ENCODE results near the gene RFLNA. TPM values are rescaled to one million over a fixed set of nuclear protein-coding genes. Genes with fewer than 3 reads are reported as not detected.
"Not testable (repeated sequence)": the region's sequence is repeated elsewhere in the genome, so short reads cannot be mapped to it uniquely, and the experiment has no call there.

The RFLNA gene
- total and polyA plus RNA-seq, 9 donors: 3.3 to 11.1 (median 7.4) TPM

DNA sequence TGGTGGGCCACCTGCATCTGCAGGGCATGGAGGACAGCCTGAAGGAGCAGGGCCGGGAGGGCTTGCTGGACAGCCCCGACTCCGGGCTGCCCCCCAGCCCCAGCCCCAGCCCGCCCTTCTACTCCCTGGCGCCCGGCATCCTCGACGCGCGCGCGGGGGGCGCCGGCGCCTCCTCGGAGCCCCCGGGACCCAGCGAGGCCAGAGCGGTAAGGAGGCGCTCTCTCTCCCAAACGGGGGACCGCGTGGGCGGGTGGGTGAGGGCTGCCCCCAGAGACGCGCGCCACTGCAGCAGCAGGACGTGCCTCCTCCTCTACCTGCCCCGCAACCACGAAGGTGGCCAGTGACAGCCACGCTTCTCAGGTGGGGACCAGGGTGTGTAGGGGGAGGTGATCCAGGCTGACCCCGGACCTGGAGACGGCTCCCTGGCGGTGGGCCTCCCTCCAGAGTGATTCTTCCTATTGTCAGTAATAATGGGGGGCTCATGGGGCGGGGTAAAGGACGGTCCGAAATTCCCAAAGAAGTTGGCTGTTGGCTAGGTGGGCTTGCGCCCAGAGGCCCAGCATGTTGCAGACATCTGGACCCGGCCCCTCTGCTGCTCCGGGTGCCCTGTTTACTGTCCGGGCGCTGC lies 652 bp downstream of the RFLNA start:
- Histone ChIP-seq H3K4me1 (ENCODE audit: control insufficient read depth, insufficient read depth, low read length) (peaks cover 20% of the 10 kb centered on the region), H3K9me3 (replicated peaks; ENCODE audit: control insufficient read depth, low read depth, low read length) (no peaks in the 10 kb centered on the region), H3K27ac (ENCODE audit: low read length) (no peak overlapping the region), H3K4me3 (ENCODE audit: low read length) (peak overlapping the region; percentile 49), H3K36me3 (ENCODE audit: control insufficient read depth, insufficient read depth, low read length) (no peaks in the 10 kb centered on the region), H3K27me3 (ENCODE audit: control insufficient read depth, insufficient read depth, low read length) (peaks cover 26% of the 10 kb centered on the region)
- DNase-seq: no peak
- WGBS (ENCODE audit: insufficient coverage): 1% methylated on average over 8 of the region's 42 CpGs

DNA sequence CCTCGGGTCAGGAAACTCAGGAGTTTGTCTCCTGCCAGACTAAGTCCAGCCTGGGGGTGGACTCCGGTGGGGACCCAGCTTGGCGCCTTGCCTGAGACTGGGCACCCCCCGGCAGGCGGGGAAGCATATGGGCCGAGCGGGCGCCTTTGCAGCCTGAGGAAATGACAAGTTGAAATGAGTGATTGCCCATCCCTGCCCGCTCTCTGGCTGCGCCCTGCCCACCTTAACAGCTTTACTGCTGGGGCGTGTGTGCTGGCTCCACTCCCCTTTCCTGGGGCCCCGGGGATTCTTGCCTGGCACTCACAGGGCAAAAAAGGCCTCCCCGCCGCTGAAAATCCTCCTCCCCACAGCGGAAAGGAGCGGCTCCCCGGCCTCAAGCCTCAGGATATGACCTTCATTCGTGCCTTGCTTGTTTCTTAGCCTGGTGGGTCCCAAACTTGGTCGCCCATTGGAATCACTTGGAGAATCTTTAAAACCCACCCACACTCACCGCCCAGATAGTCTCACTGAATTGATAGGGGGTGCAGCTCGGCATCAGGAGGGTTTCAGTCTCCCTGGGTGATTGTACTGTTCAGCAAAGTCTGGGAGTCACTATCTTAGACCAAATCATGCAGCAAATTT lies 1.5 kb downstream of the RFLNA start:
- no peaks in the 10 kb centered on the region for H3K36me3 ChIP-seq (ENCODE audit: control insufficient read depth, insufficient read depth, low read length)
- DNase-seq: no peak
- H3K4me3 ChIP-seq (ENCODE audit: low read length): peak overlapping the region; percentile 41
- H3K27ac ChIP-seq (ENCODE audit: low read length): no peak overlapping the region
- H3K9me3 ChIP-seq (replicated peaks; ENCODE audit: control insufficient read depth, low read depth, low read length): no peaks in the 10 kb centered on the region
- 13% methylated on average over 10 of the region's 21 CpGs for WGBS (ENCODE audit: insufficient coverage)
- H3K27me3 ChIP-seq (ENCODE audit: control insufficient read depth, insufficient read depth, low read length): peaks cover 26% of the 10 kb centered on the region
- peaks cover 20% of the 10 kb centered on the region for H3K4me1 ChIP-seq (ENCODE audit: control insufficient read depth, insufficient read depth, low read length)

DNA sequence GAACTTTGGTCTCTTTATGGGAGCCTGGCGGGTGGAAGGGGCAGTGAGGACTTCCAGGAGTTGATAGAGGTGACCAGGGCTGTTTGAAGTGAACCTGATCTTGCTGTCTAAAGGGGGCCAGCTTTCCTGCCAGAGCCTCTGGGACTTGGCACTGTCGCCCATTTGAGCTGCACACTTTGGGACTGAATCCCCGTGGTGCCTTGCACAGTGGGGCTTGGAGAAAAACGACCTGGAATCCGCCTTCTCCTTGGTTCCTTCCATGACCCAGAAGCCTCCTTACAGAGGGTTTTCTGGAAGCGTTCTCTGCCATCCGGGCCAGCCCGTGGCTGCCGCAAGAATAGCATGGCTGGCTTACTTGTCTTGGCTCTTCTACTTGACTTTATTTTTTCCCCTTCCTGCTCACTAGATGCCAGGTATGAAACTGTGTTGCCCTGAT lies 2.0 kb downstream of the RFLNA start:
- peaks cover 26% of the 10 kb centered on the region for H3K27me3 ChIP-seq (ENCODE audit: control insufficient read depth, insufficient read depth, low read length)
- no peaks in the 10 kb centered on the region for H3K9me3 ChIP-seq (replicated peaks; ENCODE audit: control insufficient read depth, low read depth, low read length)
- 49% methylated on average over 8 of the region's 9 CpGs for WGBS (ENCODE audit: insufficient coverage)
- H3K4me1 ChIP-seq (ENCODE audit: control insufficient read depth, insufficient read depth, low read length): peaks cover 20% of the 10 kb centered on the region
- H3K27ac ChIP-seq (ENCODE audit: low read length): no peak overlapping the region
- H3K4me3 ChIP-seq (ENCODE audit: low read length): no peak overlapping the region
- peak; percentile 33 for DNase-seq
- H3K36me3 ChIP-seq (ENCODE audit: control insufficient read depth, insufficient read depth, low read length): no peaks in the 10 kb centered on the region

DNA sequence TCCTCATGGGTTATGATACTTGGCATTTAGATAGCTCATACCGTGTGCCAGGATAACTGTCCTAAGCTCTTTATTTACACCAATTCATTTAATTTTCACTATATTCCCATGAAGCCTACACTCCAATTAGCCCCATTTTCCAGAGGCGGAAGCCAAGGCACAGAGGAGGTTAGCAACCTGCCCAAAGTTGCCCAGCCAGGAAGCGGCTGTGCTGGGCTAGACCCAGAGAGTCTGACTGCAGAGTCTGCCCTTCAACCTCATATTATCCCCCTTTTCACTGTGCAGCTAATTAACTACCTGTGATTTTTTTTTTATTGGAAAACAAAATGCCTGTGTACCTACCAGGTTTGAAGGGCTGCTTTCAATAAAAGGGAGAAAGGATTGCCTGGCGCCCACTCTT lies 2.5 kb downstream of the RFLNA start:
- no peak overlapping the region for H3K27ac ChIP-seq (ENCODE audit: low read length)
- DNase-seq: no peak
- H3K9me3 ChIP-seq (replicated peaks; ENCODE audit: control insufficient read depth, low read depth, low read length): no peaks in the 10 kb centered on the region
- no peaks in the 10 kb centered on the region for H3K36me3 ChIP-seq (ENCODE audit: control insufficient read depth, insufficient read depth, low read length)
- H3K27me3 ChIP-seq (ENCODE audit: control insufficient read depth, insufficient read depth, low read length): peaks cover 26% of the 10 kb centered on the region
- H3K4me1 ChIP-seq (ENCODE audit: control insufficient read depth, insufficient read depth, low read length): peaks cover 20% of the 10 kb centered on the region
- 80% methylated on average over 1 of the region's 4 CpGs for WGBS (ENCODE audit: insufficient coverage)
- no peak overlapping the region for H3K4me3 ChIP-seq (ENCODE audit: low read length)

DNA sequence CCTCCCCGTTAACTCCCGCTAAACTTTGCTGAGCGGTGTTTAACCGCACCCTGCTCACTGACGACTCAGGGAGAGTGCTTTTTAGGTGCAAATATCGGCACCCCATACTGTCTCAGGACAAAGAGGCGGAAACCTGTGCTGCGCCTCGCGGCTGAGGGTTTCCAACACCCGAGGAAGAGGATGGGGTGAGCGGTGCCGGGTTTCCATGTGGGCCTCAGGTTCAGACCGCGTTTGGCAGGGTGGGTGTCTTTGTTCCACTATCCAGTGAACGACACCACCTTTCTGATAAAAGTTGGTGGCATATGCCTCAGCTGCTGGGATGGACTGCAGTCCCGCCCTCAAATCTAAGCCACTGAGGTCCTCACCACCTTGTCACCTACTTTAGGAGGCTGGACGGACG lies 3.0 kb downstream of the RFLNA start:
- Histone ChIP-seq H3K4me3 (ENCODE audit: low read length) (no peak overlapping the region), H3K4me1 (ENCODE audit: control insufficient read depth, insufficient read depth, low read length) (peaks cover 20% of the 10 kb centered on the region), H3K36me3 (ENCODE audit: control insufficient read depth, insufficient read depth, low read length) (no peaks in the 10 kb centered on the region), H3K27me3 (ENCODE audit: control insufficient read depth, insufficient read depth, low read length) (peaks cover 26% of the 10 kb centered on the region), H3K9me3 (replicated peaks; ENCODE audit: control insufficient read depth, low read depth, low read length) (no peaks in the 10 kb centered on the region), H3K27ac (ENCODE audit: low read length) (no peak overlapping the region)
- DNase-seq: no peak
- 78% methylated on average over 17 of the region's 19 CpGs for WGBS (ENCODE audit: insufficient coverage)

DNA sequence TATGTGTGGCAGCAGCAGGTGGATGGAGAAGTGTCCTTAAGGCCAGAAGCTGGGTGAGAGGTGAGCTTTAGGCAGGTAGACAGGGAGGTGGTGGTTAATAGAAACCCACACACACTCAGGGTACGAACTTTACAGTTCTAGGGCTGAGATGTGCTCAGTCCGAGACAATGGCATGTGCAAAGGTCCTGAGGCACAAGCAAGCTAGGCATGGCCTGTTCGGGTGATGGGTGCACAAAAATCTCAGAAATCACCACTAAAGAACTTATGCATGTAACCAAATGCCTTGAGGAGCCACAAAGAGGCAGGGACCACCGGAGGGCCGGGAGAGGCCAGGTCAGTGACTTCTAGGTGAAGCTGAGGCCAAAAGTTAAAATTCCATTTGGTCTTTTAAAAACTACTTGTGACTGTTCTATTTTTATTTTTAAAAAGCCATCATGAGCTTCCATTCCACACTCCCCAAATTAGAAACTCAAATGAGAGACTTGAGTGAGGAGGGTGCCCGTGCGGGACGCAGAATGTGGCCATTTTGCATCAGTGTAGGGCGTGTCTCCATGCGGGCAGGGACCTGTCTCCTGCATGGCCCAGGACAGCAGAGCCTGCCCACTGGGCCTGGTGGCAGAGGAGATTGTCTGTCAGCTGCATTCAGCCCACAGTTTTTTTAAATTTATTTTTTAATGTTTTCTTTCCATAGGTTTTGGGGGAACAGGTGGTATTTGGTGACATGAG lies 4.0 kb downstream of the RFLNA start:
- peaks cover 26% of the 10 kb centered on the region for H3K27me3 ChIP-seq (ENCODE audit: control insufficient read depth, insufficient read depth, low read length)
- 90% methylated on average over 3 of the region's 10 CpGs for WGBS (ENCODE audit: insufficient coverage)
- H3K27ac ChIP-seq (ENCODE audit: low read length): no peak overlapping the region
- no peaks in the 10 kb centered on the region for H3K36me3 ChIP-seq (ENCODE audit: control insufficient read depth, insufficient read depth, low read length)
- no peaks in the 10 kb centered on the region for H3K9me3 ChIP-seq (replicated peaks; ENCODE audit: control insufficient read depth, low read depth, low read length)
- no peak overlapping the region for H3K4me3 ChIP-seq (ENCODE audit: low read length)
- DNase-seq: no peak
- H3K4me1 ChIP-seq (ENCODE audit: control insufficient read depth, insufficient read depth, low read length): peaks cover 20% of the 10 kb centered on the region

DNA sequence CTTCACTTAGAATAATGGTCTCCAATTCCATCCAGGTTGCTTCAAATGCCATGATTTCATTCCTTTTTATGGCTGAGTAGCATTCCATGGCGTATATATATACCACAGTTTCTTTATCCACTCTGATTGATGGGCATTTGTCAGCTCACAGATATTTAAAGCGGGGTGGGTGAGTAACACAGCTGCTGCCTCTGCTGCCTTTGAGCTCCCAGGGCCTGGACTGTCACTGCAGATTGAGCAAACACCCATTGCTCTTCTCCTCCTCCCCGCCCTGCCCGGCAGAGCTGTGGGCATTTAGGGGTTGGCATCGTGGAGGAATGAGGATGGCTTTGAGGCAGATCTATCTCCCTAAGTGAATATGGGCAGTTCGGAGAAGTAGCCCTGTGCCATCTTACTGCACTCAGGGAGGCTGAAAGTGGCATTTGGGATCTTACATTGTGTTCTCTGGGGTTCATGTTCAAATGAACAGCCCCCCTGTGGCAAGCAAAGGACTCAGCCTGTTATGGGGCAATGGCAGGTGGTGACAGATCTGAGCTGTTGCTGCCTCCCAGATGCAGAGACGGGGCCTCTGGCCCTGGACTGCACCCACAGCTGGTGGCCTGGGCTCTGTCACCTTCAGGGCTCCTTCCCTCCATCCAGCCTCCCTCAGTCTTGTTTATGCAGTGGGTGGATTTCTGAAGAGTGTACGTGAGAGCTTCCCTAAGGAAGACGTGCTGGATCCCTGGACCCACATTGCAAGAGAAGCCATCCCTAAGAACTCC lies 4.9 kb downstream of the RFLNA start:
- Histone ChIP-seq H3K4me1 (ENCODE audit: control insufficient read depth, insufficient read depth, low read length) (peaks cover 15% of the 10 kb centered on the region), H3K36me3 (ENCODE audit: control insufficient read depth, insufficient read depth, low read length) (no peaks in the 10 kb centered on the region), H3K27ac (ENCODE audit: low read length) (no peak overlapping the region), H3K4me3 (ENCODE audit: low read length) (no peak overlapping the region), H3K27me3 (ENCODE audit: control insufficient read depth, insufficient read depth, low read length) (peaks cover 26% of the 10 kb centered on the region), H3K9me3 (replicated peaks; ENCODE audit: control insufficient read depth, low read depth, low read length) (no peaks in the 10 kb centered on the region)
- no peak for DNase-seq
- 88% methylated on average over 1 of the region's 9 CpGs for WGBS (ENCODE audit: insufficient coverage)

DNA sequence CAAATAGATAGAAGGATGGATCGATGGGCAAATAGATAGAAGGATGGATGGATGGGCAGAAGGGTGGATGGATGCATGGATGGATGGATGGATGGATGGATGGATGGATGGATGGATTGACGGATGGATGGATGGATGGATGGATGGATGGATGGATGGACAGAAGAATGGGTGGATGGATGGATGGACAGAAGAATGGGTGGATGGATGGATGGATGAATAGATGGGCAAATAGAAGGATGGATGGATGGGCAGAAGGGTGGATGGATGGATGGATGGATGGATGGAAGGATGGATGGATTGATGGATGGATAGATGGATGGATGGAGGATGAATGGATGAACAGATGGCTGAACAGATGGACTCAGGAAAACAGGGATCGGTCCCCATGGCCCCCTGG lies 5.8 kb downstream of the RFLNA start:
- H3K36me3 ChIP-seq (ENCODE audit: control insufficient read depth, insufficient read depth, low read length); DNase-seq; H3K9me3 ChIP-seq (replicated peaks; ENCODE audit: control insufficient read depth, low read depth, low read length); H3K27ac ChIP-seq (ENCODE audit: low read length); H3K4me3 ChIP-seq (ENCODE audit: low read length): not testable (repeated sequence)
- Histone ChIP-seq H3K27me3 (ENCODE audit: control insufficient read depth, insufficient read depth, low read length) (peaks cover 24% of the 10 kb centered on the region), H3K4me1 (ENCODE audit: control insufficient read depth, insufficient read depth, low read length) (peaks cover 14% of the 10 kb centered on the region)
- WGBS (ENCODE audit: insufficient coverage): 65% methylated on average over 3 of the region's 3 CpGs

DNA sequence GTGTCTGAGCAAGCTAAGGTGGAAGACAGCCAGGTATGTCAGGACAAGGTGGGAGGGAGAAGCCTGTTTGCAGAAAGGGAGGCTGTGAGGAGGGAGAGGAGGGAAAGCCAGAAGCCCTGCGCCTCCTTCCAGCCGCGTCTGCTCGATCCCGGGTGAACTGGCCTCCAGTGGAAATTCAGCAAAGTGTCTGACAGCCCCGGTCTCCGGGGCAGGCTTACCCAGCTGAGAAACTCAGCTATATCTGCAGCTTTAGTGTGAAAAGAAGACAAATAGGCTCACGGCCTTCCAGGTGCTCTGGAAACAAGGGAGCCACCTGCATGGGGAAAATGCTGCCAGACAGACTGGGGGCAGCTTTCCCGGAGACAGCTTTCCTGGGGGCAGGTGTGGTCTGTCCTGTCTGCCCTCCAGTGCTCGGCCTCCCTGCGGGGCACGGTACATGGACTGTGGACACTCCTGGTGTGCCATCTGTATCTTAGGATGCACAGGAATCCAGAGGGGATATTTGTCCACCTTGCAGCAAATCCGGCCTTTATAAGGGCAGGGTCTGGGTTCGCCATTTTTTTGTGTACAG lies 6.3 kb downstream of the RFLNA start:
- Histone ChIP-seq H3K4me3 (ENCODE audit: low read length) (no peak overlapping the region), H3K27me3 (ENCODE audit: control insufficient read depth, insufficient read depth, low read length) (peaks cover 20% of the 10 kb centered on the region), H3K27ac (ENCODE audit: low read length) (no peak overlapping the region), H3K9me3 (replicated peaks; ENCODE audit: control insufficient read depth, low read depth, low read length) (no peaks in the 10 kb centered on the region), H3K4me1 (ENCODE audit: control insufficient read depth, insufficient read depth, low read length) (peaks cover 10% of the 10 kb centered on the region), H3K36me3 (ENCODE audit: control insufficient read depth, insufficient read depth, low read length) (no peaks in the 10 kb centered on the region)
- no peak for DNase-seq
- 73% methylated on average over 14 of the region's 14 CpGs for WGBS (ENCODE audit: insufficient coverage)
